Upper lobe of left lung (tissue), 6 donors: ENCODE measurements around the gene SNAI1. TPM values are rescaled to one million over a fixed set of nuclear protein-coding genes. Genes with fewer than 3 reads are reported as not detected.

Experiments
- ATAC-seq, 2 donors: fragments of 200-7000 bp; cut with Tn5 transposase; one replicate each; pipeline ENCODE4 v1.9.1; 2022; ENCODE audit warnings: mild to moderate bottlenecking in 2 of 2, moderate library complexity in 2 of 2; ENCODE audit not compliant: low FRiP score in 2 of 2
- DNase-seq, 2 donors: peaks; one replicate each; pipeline ENCODE4 v3.0.0-alpha.2; 2019 to 2020
- H3K27ac ChIP-seq, 4 donors: fragments of 200-600 bp; sonication (generic); one replicate each; pipeline ENCODE4 v1.5.1; 2016 to 2019
- H3K27me3 ChIP-seq, 4 donors: fragments of 200-600 bp; sonication (generic); one replicate each; pipeline ENCODE4 v1.5.1; 2017 to 2019
- H3K36me3 ChIP-seq, 4 donors: fragments of 200-600 bp; sonication (generic); one replicate each; pipeline ENCODE4 v1.5.1; 2016 to 2019
- H3K4me1 ChIP-seq, 4 donors: fragments of 200-600 bp; sonication (generic); one replicate each; pipeline ENCODE4 v1.5.1; 2018 to 2019
- H3K4me3 ChIP-seq, 4 donors: fragments of 200-600 bp; sonication (generic); one replicate each; pipeline ENCODE4 v1.5.1; 2017 to 2019; ENCODE audit warnings: mild to moderate bottlenecking in 2 of 4, moderate library complexity in 1 of 4
- H3K9me3 ChIP-seq, 4 donors: fragments of 200-600 bp; sonication (generic); one replicate each; pipeline ENCODE4 v1.5.1; 2018 to 2019
- EP300 ChIP-seq, 4 donors: sonication (generic); formaldehyde crosslinking; IDR thresholded peaks; one replicate each; pipeline ENCODE4 v1.5.1; 2017; ENCODE audit warnings: antibody characterized with exemption in 4 of 4, control low read depth in 2 of 4
- POLR2A ChIP-seq, 4 donors: fragments of 450-650 bp; IDR thresholded peaks; one replicate each; pipeline ENCODE4 v1.5.1; 2016 to 2017; ENCODE audit warnings: antibody characterized with exemption in 4 of 4, mild to moderate bottlenecking in 2 of 4
- POLR2AphosphoS5 ChIP-seq, 2 donors: sonication (generic); formaldehyde crosslinking; IDR thresholded peaks; one replicate each; pipeline ENCODE4 v1.5.1; 2017; ENCODE audit warnings: antibody characterized with exemption in 2 of 2
- WGBS, 2 donors: methylation state at CpG; one replicate each; pipeline ENCODE4 v1.1.5; 2017 to 2018; 5-methylcytosine and 5-hydroxymethylcytosine counted together
- total RNA-seq, 6 donors: library from RNA; depleted of rRNA in 4 of 6; stranded (reverse); fragments of >200 nt in 4 of 6; gene quantifications; one replicate each; pipeline versions ENCODE4 v1.1.0 to v1.2.1, GENCODE V29; 2016 to 2021
- TF ChIP-seq, protein P1 (sequence below), 6 experiments: fragments of 450-650 bp in 4 of 6; fragments of 200-600 bp in 2 of 6; sonication (generic) in 2 of 6; IDR thresholded peaks; one replicate each; pipeline ENCODE4 v1.5.1; 2016 to 2019; ENCODE audit warnings: antibody characterized with exemption in 6 of 6
- donor health status: DM: no; HTN: no; CAD: no; lungs with moderate emphysema.
- donor health status: DM: no; HTN: yes; CAD: no; lungs with severe emphysema.

Gene SNAI1
- total RNA-seq, 6 donors from 2014 or later = 3.9 to 11.0 (median 5.1) TPM

DNA sequence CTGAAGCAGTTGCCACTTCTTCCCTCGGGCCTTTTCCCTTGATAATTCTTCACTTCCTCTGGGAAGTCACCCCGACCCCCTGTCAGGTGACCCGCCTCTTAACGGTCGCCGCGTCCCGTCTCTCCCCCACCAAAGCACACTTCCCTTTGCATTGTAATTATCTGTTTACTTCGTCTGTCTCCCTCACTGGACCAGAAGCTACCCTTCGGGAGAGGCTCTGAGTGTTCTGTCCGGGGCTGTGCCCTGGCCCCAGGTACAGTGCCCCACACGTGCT lies 771 bp upstream of the SNAI1 start:
- peak overlapping the region in 3 of 4 donors; percentile 38 to 90 (median 84) for H3K27ac ChIP-seq
- H3K4me3 ChIP-seq = peak overlapping the region in 3 of 4 donors; percentile 46 to 63 (median 56)
- WGBS, 2 donors = 12 to 30% methylated on average over 11 to 12 of the region's 12 CpGs
- no peaks in the 10 kb centered on the region for H3K9me3 ChIP-seq
- TF ChIP-seq POLR2AphosphoS5 (IDR thresholded peaks at IDR 0.05) (no peak), EP300 (IDR thresholded peaks at IDR 0.05) (no peak), POLR2A (IDR thresholded peaks at IDR 0.05) (no peak)
- TF ChIP-seq, protein P1, sequence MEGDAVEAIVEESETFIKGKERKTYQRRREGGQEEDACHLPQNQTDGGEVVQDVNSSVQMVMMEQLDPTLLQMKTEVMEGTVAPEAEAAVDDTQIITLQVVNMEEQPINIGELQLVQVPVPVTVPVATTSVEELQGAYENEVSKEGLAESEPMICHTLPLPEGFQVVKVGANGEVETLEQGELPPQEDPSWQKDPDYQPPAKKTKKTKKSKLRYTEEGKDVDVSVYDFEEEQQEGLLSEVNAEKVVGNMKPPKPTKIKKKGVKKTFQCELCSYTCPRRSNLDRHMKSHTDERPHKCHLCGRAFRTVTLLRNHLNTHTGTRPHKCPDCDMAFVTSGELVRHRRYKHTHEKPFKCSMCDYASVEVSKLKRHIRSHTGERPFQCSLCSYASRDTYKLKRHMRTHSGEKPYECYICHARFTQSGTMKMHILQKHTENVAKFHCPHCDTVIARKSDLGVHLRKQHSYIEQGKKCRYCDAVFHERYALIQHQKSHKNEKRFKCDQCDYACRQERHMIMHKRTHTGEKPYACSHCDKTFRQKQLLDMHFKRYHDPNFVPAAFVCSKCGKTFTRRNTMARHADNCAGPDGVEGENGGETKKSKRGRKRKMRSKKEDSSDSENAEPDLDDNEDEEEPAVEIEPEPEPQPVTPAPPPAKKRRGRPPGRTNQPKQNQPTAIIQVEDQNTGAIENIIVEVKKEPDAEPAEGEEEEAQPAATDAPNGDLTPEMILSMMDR (IDR thresholded peaks at IDR 0.05) = no peak
- DNase-seq (no peak), ATAC-seq (no peak)
- peaks cover 0 to 21% (median 0%) of the 10 kb centered on the region in 4 donors for H3K36me3 ChIP-seq
- H3K27me3 ChIP-seq = peaks cover 0 to 7% (median 0%) of the 10 kb centered on the region in 4 donors
- H3K4me1 ChIP-seq = peaks cover 24 to 57% (median 29%) of the 10 kb centered on the region in 4 donors

DNA sequence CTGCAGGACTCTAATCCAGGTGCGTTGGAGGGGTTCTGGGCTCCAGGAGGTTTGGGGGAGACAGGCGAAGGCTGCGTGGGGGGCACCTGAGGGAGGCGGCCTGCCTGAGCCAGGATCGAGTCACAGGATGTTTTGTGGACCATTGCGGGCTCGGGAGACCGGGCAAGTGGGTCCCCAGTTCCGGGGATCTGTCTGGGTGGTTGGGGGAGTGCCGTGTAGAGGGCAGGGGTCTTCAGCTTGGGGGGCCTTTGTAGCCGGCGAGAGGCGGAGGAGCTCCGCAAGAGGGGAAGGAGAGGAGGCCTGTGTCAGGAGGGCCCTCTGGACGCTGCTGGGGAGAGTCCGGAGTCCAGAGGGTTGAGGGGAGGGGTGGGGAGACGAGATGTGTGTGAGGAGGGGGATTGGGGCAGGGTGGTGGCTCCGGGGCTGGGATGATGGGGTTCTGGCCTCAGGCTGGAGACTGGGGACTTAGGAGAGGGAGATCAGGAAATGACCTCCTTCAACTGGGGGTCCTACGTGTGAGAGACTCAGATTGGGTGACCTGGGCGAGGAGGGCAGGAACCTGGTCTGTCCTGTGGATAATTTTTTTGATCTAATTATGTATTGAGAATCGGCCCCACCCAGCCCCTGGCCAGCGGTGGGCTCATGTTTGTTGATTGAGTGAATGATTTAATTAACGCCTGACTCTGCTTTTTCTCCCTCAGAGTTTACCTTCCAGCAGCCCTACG lies 505 bp downstream of the SNAI1 start:
- Histone ChIP-seq H3K9me3 (no peaks in the 10 kb centered on the region), H3K4me3 (peak overlapping the region; percentile 40 to 63 (median 51)), H3K27ac (peak overlapping the region; percentile 71 to 90 (median 86)), H3K27me3 (peaks cover 0 to 7% (median 0%) of the 10 kb centered on the region in 4 donors), H3K4me1 (peaks cover 26 to 64% (median 33%) of the 10 kb centered on the region in 4 donors), H3K36me3 (peaks cover 0 to 29% (median 1%) of the 10 kb centered on the region in 4 donors)
- peak in 1 of 4 donors; percentile 18 for TF ChIP-seq POLR2A (IDR thresholded peaks at IDR 0.05)
- no peak for TF ChIP-seq POLR2AphosphoS5 (IDR thresholded peaks at IDR 0.05)
- TF ChIP-seq, protein P1 (IDR thresholded peaks at IDR 0.05) = no peak
- no peak for TF ChIP-seq EP300 (IDR thresholded peaks at IDR 0.05)
- no peak for DNase-seq
- 24 to 35% methylated on average over 15 to 23 of the region's 24 CpGs for WGBS, 2 donors
- ATAC-seq = no peak

DNA sequence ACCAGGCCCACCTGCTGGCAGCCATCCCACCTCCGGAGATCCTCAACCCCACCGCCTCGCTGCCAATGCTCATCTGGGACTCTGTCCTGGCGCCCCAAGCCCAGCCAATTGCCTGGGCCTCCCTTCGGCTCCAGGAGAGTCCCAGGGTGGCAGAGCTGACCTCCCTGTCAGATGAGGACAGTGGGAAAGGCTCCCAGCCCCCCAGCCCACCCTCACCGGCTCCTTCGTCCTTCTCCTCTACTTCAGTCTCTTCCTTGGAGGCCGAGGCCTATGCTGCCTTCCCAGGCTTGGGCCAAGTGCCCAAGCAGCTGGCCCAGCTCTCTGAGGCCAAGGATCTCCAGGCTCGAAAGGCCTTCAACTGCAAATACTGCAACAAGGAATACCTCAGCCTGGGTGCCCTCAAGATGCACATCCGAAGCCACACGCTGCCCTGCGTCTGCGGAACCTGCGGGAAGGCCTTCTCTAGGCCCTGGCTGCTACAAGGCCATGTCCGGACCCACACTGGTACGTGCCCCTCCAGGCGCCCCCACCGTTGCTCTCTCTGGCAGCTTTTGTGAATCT lies 1.1 kb downstream of the SNAI1 start:
- Histone ChIP-seq H3K27ac (peak overlapping the region; percentile 71 to 90 (median 86)), H3K4me1 (peaks cover 30 to 67% (median 38%) of the 10 kb centered on the region in 4 donors), H3K4me3 (peak overlapping the region; percentile 40 to 63 (median 51)), H3K36me3 (peaks cover 0 to 34% (median 2%) of the 10 kb centered on the region in 4 donors), H3K27me3 (peaks cover 0 to 7% (median 0%) of the 10 kb centered on the region in 4 donors), H3K9me3 (no peaks in the 10 kb centered on the region)
- TF ChIP-seq POLR2AphosphoS5 (IDR thresholded peaks at IDR 0.05) (no peak), POLR2A (IDR thresholded peaks at IDR 0.05) (no peak), EP300 (IDR thresholded peaks at IDR 0.05) (no peak)
- TF ChIP-seq, protein P1 (IDR thresholded peaks at IDR 0.05) = no peak
- DNase-seq (peak in 1 of 2 donors; percentile 68), ATAC-seq (no peak)
- WGBS, 2 donors = 71 to 75% methylated on average over 6 to 17 of the region's 18 CpGs

DNA sequence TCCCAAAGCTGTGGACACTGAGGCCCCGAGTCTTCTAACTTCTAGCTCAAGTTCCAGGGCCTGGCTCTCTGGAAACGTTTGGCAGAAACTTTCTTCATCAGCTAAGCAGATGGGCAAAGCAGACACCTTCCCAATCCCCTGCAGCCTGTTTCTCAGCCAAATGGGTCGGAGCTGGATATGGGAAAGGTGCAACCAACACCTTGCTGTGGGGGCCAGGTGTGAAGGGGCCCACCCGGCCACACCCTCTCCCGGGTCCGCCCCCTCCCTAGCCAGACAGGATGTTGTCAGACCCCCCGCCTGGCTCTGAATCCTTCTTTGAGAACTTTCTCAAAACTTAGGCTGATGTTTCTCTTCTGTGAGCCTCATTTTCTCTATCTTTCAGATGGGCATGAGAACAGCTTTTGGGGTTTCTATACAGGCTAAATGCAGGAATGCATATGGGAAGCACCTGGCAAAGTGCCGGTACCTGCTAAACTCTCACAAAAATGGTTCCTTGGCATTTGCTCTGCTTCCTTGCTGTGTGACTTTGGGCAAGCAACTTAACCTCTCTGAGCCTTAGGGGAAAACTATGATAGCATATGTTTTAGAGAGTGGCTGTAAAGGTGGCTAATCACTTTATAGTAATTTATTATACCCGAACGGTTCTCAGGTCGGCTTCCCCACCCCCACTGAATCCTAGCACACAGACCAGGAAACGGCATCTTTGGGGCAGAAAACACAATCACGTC lies 1.8 kb downstream of the SNAI1 start:
- H3K27ac ChIP-seq = peak overlapping the region in 3 of 4 donors; percentile 71 to 90 (median 84)
- H3K27me3 ChIP-seq = peaks cover 0 to 7% (median 0%) of the 10 kb centered on the region in 4 donors
- H3K9me3 ChIP-seq = no peaks in the 10 kb centered on the region
- peaks cover 0 to 34% (median 2%) of the 10 kb centered on the region in 4 donors for H3K36me3 ChIP-seq
- H3K4me1 ChIP-seq = peaks cover 30 to 67% (median 39%) of the 10 kb centered on the region in 4 donors
- TF ChIP-seq, protein P1 (IDR thresholded peaks at IDR 0.05) = no peak
- no peak for TF ChIP-seq POLR2AphosphoS5 (IDR thresholded peaks at IDR 0.05)
- TF ChIP-seq EP300 (IDR thresholded peaks at IDR 0.05) = no peak
- TF ChIP-seq POLR2A (IDR thresholded peaks at IDR 0.05) = no peak
- DNase-seq (no peak), ATAC-seq (no peak)
- WGBS, 2 donors = 66 to 79% methylated on average over 13 of the region's 13 CpGs
- peak overlapping the region; percentile 26 to 63 (median 51) for H3K4me3 ChIP-seq
